OCI-LY3 (cell line): Measurements from ENCODE around the gene KIF17.

Experiments
- H2AFZ ChIP-seq: fragments of 200-600, 300-600 bp; shearing (Covaris generic); 2 replicates; pipeline ENCODE4 v1.6.0; 2014; ENCODE audit warnings: antibody characterized with exemption, low read depth, low read length
- H3K27ac ChIP-seq: fragments of 200-600, 300-600 bp; sonication (generic); 2 replicates; pipeline ENCODE4 v1.5.1; 2014; ENCODE audit warnings: mild to moderate bottlenecking, low read length, moderate library complexity, mixed read lengths
- H3K27me3 ChIP-seq: fragments of 200-600, 300-600 bp; sonication (generic); 2 replicates; pipeline ENCODE4 v1.6.1; 2014; ENCODE audit warnings: low read depth, low read length, mixed read lengths
- H3K36me3 ChIP-seq: fragments of 200-600, 300-600 bp; sonication (generic); replicated peaks from 2 replicates; pipeline ENCODE3; 2014; ENCODE audit warnings: low read depth, low read length, mixed read lengths
- H3K4me1 ChIP-seq: fragments of 300-600, 200-600 bp; sonication (generic); 2 replicates; pipeline ENCODE4 v1.6.1; 2014; ENCODE audit warnings: low read length, mixed read lengths
- H3K4me2 ChIP-seq: fragments of 200-600, 300-600 bp; sonication (generic); 2 replicates; pipeline ENCODE4 v1.6.1; 2014; ENCODE audit warnings: low read length, mixed read lengths
- H3K4me3 ChIP-seq: fragments of 300-600, 200-600 bp; sonication (generic); 2 replicates; pipeline ENCODE4 v1.5.1; 2014; ENCODE audit warnings: antibody characterized with exemption, mild to moderate bottlenecking, low read length, moderate library complexity
- H3K79me2 ChIP-seq: fragments of 300-600, 200-600 bp; shearing (Covaris generic); 2 replicates; pipeline ENCODE4 v1.6.1; 2014; ENCODE audit warnings: mild to moderate bottlenecking, low read length, mixed read lengths
- H3K9ac ChIP-seq: fragments of 300-600, 200-600 bp; shearing (Covaris generic); 2 replicates; pipeline ENCODE4 v1.6.0; 2014; ENCODE audit warnings: mild to moderate bottlenecking, low read length, moderate library complexity
- H3K9me3 ChIP-seq: fragments of 200-600, 300-600 bp; shearing (Covaris generic); 2 replicates; pipeline ENCODE4 v1.6.1; 2014; ENCODE audit warnings: low read length, mixed read lengths; ENCODE audit not compliant: insufficient read depth
- H4K20me1 ChIP-seq: fragments of 200-600, 300-600 bp; sonication (generic); 2 replicates; pipeline ENCODE4 v1.6.1; 2016; ENCODE audit warnings: low read length, mixed read lengths; ENCODE audit not compliant: insufficient read depth
- CTCF ChIP-seq: fragments of 200-600, 300-600 bp; sonication (generic); IDR thresholded peaks from 2 replicates; pipeline ENCODE4 v1.5.1; 2014; ENCODE audit warnings: antibody characterized with exemption, low read length, low read depth
- EZH2phosphoT487 ChIP-seq: fragments of 200-600 bp; shearing (Covaris generic); IDR thresholded peaks from 2 replicates; pipeline ENCODE4 v1.6.1; 2018; ENCODE audit warnings: antibody characterized with exemption, mixed run types, low read depth

The KIF17 gene

GRCh38 chr1:20739225-20739624 is 21.4 kb upstream of the KIF17 start:
- Histone ChIP-seq H3K79me2 (no peaks in the 10 kb centered on the region), H3K9me3 (no peaks in the 10 kb centered on the region), H3K4me2 (no peak overlapping the region), H3K9ac (no peak overlapping the region), H2AFZ (no peak overlapping the region), H3K4me1 (no peaks in the 10 kb centered on the region), H3K27ac (no peak overlapping the region), H3K27me3 (no peaks in the 10 kb centered on the region), H3K36me3 (peaks cover 36% of the 10 kb centered on the region), H4K20me1 (no peaks in the 10 kb centered on the region), H3K4me3 (no peak overlapping the region)
- TF ChIP-seq EZH2phosphoT487 (no peak), CTCF (no peak)

- no peak for TF ChIP-seq EZH2phosphoT487
- no peak for TF ChIP-seq CTCF
- no peaks in the 10 kb centered on the region for H3K9me3 ChIP-seq
- peaks cover 8% of the 10 kb centered on the region for H3K4me1 ChIP-seq
- H3K4me2 ChIP-seq: no peak overlapping the region
- H3K36me3 ChIP-seq: peaks cover 14% of the 10 kb centered on the region
- H3K4me3 ChIP-seq: no peak overlapping the region
- H3K27ac ChIP-seq: no peak overlapping the region
- H3K27me3 ChIP-seq: peaks cover 9% of the 10 kb centered on the region
- H3K9ac ChIP-seq: no peak overlapping the region
- H3K79me2 ChIP-seq: no peaks in the 10 kb centered on the region
- H2AFZ ChIP-seq: no peak overlapping the region
- no peaks in the 10 kb centered on the region for H4K20me1 ChIP-seq
Observed at GRCh38 chr1:20735581-20736111, 17.8 kb upstream of the KIF17 start.

- TF ChIP-seq EZH2phosphoT487 (no peak), CTCF (no peak)
- H3K27ac ChIP-seq: 0 out of 2 replicates have a peak overlapping the region, but pooled peaks have one; percentile 11
Observed at GRCh38 chr1:20733360-20733975, 15.7 kb upstream of the KIF17 start.

GRCh38 chr1:20732588-20733359 is 15.0 kb upstream of the KIF17 start, which contains the start of gene SH2D5:
TSS of gene SH2D5 (minus strand) at chr1:20732703. CDS start at chr1:20728044, 4,659 bp downstream.
- 0 out of 2 replicates have a peak within 1 kb of the TSS, but pooled peaks have one; percentile 11 for H3K27ac ChIP-seq
- no peaks in the 10 kb centered on the region for H3K79me2 ChIP-seq
- peaks cover 19% of the 10 kb centered on the region for H3K27me3 ChIP-seq
- TF ChIP-seq EZH2phosphoT487 (no peak), CTCF (peak; percentile 35)
- H4K20me1 ChIP-seq: no peaks in the 10 kb centered on the region
- H2AFZ ChIP-seq: peak within 1 kb of the TSS; percentile 37; the same call in 1 of the 2 replicates
- H3K36me3 ChIP-seq: peaks cover 2% of the 10 kb centered on the region
- H3K4me1 ChIP-seq: peaks cover 8% of the 10 kb centered on the region
- H3K4me2 ChIP-seq: peak within 1 kb of the TSS; percentile 99
- no peaks in the 10 kb centered on the region for H3K9me3 ChIP-seq
- peak within 1 kb of the TSS; percentile 82 for H3K4me3 ChIP-seq
- H3K9ac ChIP-seq: peak within 1 kb of the TSS; percentile 53

More at GRCh38 chr1:20733360-20733975, 15.7 kb upstream of the KIF17 start:
- no peaks in the 10 kb centered on the region for H4K20me1 ChIP-seq
- peak overlapping the region; percentile 53 for H3K9ac ChIP-seq
- peaks cover 8% of the 10 kb centered on the region for H3K4me1 ChIP-seq
- H3K9me3 ChIP-seq: no peaks in the 10 kb centered on the region
- peaks cover 6% of the 10 kb centered on the region for H3K36me3 ChIP-seq
- 0 out of 2 replicates have a peak overlapping the region, but pooled peaks have one; percentile 37 for H2AFZ ChIP-seq
- no peaks in the 10 kb centered on the region for H3K79me2 ChIP-seq
- H3K4me2 ChIP-seq: peak overlapping the region; percentile 99
- peaks cover 19% of the 10 kb centered on the region for H3K27me3 ChIP-seq
- peak overlapping the region; percentile 82 for H3K4me3 ChIP-seq
